Measurements from ENCODE around the gene IL36A.

GRCh38 chr2:112958428-112959108 lies 46.7 kb upstream of the IL36A start:
- no peak; the same call in 1 of the 2 replicates for TF ChIP-seq CTCF (tag by site-specific recombination; IDR thresholded peaks at IDR 0.05)
- TF ChIP-seq ZNF24 (tag by site-specific recombination; IDR thresholded peaks at IDR 0.05) = no peak
- no peak for TF ChIP-seq ZNF558 (tag by site-specific recombination; IDR thresholded peaks at IDR 0.05)
- no peak for TF ChIP-seq ZBTB49 (tag by site-specific recombination; IDR thresholded peaks at IDR 0.05; ENCODE audit: low read depth)
- TF ChIP-seq ZNF121 (tag by site-specific recombination; IDR thresholded peaks at IDR 0.05) = no peak
- TF ChIP-seq ZNF670 (tag by site-specific recombination; IDR thresholded peaks at IDR 0.05; ENCODE audit: low read depth) = no peak
- TF ChIP-seq ZNF274 (IDR thresholded peaks at IDR 0.05; ENCODE audit: low read length) = no peak
- no peak for TF ChIP-seq ZNF274 (tag by site-specific recombination; IDR thresholded peaks at IDR 0.05; ENCODE audit: borderline replicate concordance)
- no peak for TF ChIP-seq ZNF18 (tag by site-specific recombination; IDR thresholded peaks at IDR 0.05)
- no peak for TF ChIP-seq ZNF214 (tag by site-specific recombination; IDR thresholded peaks at IDR 0.05; ENCODE audit: borderline replicate concordance)
- no peak for TF ChIP-seq ZNF174 (tag by site-specific recombination; IDR thresholded peaks at IDR 0.05)
- no peak for TF ChIP-seq ATF2 (tag by site-specific recombination; IDR thresholded peaks at IDR 0.05; ENCODE audit: low read depth)
